SK-N-SH (cell line): Measurements from ENCODE around the gene THSD7A.

Experiments used
- CTCF ChIP-seq: fragments of 200-600 bp; sonication (generic); IDR thresholded peaks from 2 replicates; pipeline ENCODE4 v1.6.1; 2017; ENCODE audit warnings: antibody characterized with exemption, mild to moderate bottlenecking, moderate library complexity
- EP300 ChIP-seq, 2 experiments: IDR thresholded peaks; 2 replicates each; pipeline versions ENCODE4 v1.4.0 to v1.6.1; 2012; ENCODE audit warnings: borderline replicate concordance in 1 of 2, low read depth in 1 of 2, low read length in 1 of 2
- GABPA ChIP-seq: IDR thresholded peaks from 2 replicates; pipeline ENCODE4 v1.4.0; 2012; ENCODE audit warnings: low read depth, mild to moderate bottlenecking
- JUND ChIP-seq: IDR thresholded peaks from 2 replicates; pipeline ENCODE4 v1.4.0; 2012
- POLR2AphosphoS5 ChIP-seq: IDR thresholded peaks from 2 replicates; pipeline ENCODE4 v1.6.1; 2012; ENCODE audit warnings: low read depth, low read length
- RFX5 ChIP-seq: IDR thresholded peaks from 2 replicates; pipeline ENCODE4 v1.6.1; 2012; ENCODE audit warnings: mild to moderate bottlenecking, improper control_type of control experiment, low read length
- SIN3A ChIP-seq: IDR thresholded peaks from 2 replicates; pipeline ENCODE4 v1.6.1; 2012; ENCODE audit warnings: low read depth, mild to moderate bottlenecking, low read length, moderate library complexity, borderline replicate concordance
- SMC3 ChIP-seq: IDR thresholded peaks from 2 replicates; pipeline ENCODE4 v1.6.1; 2012; ENCODE audit warnings: low read depth, low read length, improper control_type of control experiment
- YY1 ChIP-seq: IDR thresholded peaks from 2 replicates; pipeline ENCODE4 v1.4.0; 2012; ENCODE audit warnings: low read depth, mild to moderate bottlenecking
- TF ChIP-seq, protein P1 (sequence below): IDR thresholded peaks from 2 replicates; pipeline ENCODE4 v1.4.0; 2012; ENCODE audit warnings: low read depth
- TF ChIP-seq, protein P2 (sequence below): fragments of 150-350 bp; IDR thresholded peaks from 2 replicates; pipeline ENCODE4 v1.6.1; 2016; ENCODE audit warnings: mild to moderate bottlenecking, low read depth, low read length

- no peak for TF ChIP-seq GABPA
- no peak for TF ChIP-seq CTCF
- no peak for TF ChIP-seq SMC3
- TF ChIP-seq POLR2AphosphoS5 = no peak
- TF ChIP-seq, protein P1, sequence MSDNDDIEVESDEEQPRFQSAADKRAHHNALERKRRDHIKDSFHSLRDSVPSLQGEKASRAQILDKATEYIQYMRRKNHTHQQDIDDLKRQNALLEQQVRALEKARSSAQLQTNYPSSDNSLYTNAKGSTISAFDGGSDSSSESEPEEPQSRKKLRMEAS = no peak
- TF ChIP-seq, protein P2, sequence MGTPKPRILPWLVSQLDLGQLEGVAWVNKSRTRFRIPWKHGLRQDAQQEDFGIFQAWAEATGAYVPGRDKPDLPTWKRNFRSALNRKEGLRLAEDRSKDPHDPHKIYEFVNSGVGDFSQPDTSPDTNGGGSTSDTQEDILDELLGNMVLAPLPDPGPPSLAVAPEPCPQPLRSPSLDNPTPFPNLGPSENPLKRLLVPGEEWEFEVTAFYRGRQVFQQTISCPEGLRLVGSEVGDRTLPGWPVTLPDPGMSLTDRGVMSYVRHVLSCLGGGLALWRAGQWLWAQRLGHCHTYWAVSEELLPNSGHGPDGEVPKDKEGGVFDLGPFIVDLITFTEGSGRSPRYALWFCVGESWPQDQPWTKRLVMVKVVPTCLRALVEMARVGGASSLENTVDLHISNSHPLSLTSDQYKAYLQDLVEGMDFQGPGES = no peak
- no peak for TF ChIP-seq SIN3A
- TF ChIP-seq EP300 (IDR thresholded peaks at IDR 0.05; ENCODE audit: borderline replicate concordance in 1 of 2, low read depth in 1 of 2, low read length in 1 of 2) = no peak
- TF ChIP-seq JUND = no peak
- no peak for TF ChIP-seq YY1
- no peak for TF ChIP-seq RFX5
These were observed 25.0 kb downstream of the THSD7A start for GRCh38 chr7:11807000-11807399.
